Tongue (tissue), 2 donors: ENCODE data around the gene VPS35L. TPM values are rescaled to one million over a fixed set of nuclear protein-coding genes. Genes with fewer than 3 reads are reported as not detected.

Experiments
- DNase-seq: peaks from one replicate; pipeline ENCODE4 v3.0.0-alpha.2; 2015
- total RNA-seq: library from RNA; depleted of rRNA; stranded (reverse); fragments of >200 nt; gene quantifications from one replicate; pipeline ENCODE4 v1.2.3, GENCODE V29; 2014

VPS35L gene, protein sequence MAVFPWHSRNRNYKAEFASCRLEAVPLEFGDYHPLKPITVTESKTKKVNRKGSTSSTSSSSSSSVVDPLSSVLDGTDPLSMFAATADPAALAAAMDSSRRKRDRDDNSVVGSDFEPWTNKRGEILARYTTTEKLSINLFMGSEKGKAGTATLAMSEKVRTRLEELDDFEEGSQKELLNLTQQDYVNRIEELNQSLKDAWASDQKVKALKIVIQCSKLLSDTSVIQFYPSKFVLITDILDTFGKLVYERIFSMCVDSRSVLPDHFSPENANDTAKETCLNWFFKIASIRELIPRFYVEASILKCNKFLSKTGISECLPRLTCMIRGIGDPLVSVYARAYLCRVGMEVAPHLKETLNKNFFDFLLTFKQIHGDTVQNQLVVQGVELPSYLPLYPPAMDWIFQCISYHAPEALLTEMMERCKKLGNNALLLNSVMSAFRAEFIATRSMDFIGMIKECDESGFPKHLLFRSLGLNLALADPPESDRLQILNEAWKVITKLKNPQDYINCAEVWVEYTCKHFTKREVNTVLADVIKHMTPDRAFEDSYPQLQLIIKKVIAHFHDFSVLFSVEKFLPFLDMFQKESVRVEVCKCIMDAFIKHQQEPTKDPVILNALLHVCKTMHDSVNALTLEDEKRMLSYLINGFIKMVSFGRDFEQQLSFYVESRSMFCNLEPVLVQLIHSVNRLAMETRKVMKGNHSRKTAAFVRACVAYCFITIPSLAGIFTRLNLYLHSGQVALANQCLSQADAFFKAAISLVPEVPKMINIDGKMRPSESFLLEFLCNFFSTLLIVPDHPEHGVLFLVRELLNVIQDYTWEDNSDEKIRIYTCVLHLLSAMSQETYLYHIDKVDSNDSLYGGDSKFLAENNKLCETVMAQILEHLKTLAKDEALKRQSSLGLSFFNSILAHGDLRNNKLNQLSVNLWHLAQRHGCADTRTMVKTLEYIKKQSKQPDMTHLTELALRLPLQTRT
- 30.0 TPM for total RNA-seq

DNA sequence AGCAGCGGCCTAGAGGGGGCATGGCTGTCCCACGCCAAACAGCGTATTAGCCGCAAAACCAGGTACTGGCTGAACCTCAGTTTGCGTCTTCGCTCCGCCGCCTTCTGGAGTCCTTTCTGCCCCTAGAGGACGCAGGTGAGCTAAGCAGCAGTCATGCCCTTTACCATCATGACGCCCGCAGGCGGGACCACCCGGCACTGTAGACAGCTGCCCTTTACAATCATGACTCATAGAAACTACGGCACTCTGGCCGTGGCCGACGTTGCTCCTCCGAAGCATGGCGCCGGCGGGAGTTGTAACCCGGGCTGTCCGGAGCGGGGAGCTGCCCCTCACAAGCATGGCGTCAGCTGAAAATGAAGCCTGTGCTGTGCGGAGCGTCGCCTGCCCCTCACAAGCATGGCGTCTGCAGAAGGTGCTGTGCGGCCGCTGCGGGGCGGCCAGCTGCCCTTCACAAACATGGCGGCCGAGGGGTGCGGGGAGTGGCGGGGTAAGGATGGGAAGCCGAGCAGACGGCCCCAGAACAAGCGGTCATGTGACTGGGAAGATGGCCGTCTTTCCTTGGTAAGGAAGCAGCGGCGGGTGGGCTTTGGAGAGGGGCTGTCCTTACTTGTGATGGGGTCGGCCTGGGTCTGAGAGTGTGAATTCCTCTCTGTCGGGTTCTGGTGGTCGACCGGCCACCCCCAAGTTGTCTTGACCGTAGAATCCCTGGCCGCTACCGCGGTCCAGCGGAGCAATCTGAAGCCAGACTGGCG lies at the start of gene VPS35L:
VPS35L (plus strand) TSS at position 518 of the 752 bp plus-strand sequence; CDS start at position 545, 27 bp downstream.
- peak; percentile 99 for DNase-seq

DNA sequence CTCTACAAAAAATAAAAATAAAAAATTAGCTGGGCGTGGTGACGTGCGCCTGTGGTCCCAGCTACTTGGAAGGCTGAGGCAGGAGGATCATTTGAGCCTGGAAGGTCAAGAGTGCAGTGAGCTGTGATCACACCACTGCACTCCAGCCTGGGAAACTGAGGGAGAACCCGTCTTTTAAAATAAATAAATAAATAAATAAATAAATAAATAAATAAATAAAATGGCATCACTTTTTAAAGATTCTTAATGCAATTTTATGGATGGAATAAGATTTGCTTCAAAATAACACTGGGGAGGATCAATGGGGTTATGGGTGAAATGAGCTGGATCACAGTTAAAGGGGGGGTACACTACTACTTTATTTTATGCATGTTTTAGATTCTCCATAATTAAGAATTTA lies 48.5 kb upstream of the VPS35L start:
- no peak for DNase-seq

DNA sequence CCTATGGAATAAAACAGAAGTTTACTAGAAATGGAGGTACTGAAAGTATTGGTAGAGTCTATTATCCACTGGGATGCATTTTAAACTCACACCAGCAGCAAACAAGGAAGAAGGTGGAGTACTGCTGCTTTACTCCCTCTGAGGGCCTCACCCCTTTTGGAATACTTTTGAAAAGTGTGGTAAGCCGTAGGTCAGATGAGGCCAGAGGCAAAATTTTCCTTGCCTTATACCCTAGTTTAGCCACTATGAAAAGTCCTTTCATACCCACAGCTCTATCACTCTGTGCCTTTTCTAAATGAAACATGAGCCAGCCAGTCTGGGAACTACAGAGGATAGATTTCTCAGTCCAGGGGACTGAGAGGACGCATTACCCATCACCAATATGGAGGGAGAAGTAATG lies 47.6 kb upstream of the VPS35L start:
- DNase-seq: no peak

DNA sequence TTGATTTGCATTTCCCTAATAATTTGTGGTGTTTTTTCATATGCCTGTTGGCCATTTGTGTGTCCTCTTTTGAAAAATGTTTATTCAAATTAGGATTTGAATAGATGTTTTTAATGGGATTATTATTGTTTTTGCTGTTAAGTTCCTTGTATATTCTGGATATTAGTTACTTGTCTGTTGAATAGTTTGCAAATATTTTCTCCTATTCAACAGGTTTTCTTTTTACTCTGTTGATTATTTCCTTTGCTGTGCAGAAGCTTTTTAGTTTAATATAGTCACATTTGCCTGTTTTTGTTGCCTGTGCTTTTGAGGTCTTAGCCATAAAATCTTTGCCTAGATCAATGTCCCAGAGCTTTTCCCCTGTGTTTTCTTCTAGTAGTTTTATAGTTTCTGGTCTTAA lies 43.2 kb upstream of the VPS35L start:
- no peak for DNase-seq

DNA sequence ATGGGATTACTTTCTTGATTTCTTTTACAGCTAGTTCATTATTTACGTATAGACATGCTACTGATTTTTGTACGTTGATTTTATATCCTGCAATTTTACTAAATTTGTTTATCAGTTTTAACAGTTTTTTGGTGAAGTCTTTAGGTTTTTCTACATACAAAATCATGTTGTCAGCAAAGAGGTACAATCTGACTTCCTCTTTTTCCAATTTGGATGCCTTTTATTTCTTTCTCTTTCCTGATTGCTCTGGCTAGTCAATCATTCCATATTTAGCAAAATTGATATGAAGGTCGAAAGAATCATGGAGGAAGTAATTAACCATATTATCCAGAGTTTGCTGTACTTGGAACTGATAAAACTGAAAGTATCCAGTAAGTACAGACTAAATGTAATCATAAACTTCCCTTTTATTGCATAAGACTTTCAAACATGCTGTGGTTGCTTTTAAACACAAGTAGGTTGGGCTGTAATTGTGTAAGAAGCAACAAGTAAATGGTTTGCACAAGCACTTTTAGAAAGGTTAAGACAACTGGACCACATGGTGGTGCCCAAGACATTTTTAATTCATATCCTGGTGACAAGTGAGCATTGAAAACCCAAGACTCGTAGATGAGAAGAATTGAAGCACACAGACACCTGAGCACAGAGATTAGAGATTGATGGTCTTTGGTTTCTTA lies 42.0 kb upstream of the VPS35L start:
- DNase-seq: no peak

DNA sequence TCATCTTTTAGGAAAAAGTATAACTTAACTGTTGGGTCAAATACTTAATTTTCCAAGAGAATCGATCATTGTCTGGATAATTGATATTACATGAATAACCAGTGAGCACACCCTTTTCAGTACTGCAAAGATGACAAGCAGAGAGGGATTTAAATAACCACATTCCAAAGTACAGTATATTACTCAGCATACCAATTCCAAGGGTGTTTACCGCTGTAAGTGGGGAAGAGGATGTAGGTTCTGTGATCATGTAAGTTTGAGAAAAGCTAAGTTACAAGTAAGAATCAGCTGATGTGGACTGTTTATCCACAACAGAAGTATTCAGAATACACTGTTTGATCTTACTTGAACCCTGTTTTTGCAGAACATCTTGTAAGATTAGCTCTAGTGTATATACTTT lies 39.7 kb upstream of the VPS35L start:
- DNase-seq: no peak

DNA sequence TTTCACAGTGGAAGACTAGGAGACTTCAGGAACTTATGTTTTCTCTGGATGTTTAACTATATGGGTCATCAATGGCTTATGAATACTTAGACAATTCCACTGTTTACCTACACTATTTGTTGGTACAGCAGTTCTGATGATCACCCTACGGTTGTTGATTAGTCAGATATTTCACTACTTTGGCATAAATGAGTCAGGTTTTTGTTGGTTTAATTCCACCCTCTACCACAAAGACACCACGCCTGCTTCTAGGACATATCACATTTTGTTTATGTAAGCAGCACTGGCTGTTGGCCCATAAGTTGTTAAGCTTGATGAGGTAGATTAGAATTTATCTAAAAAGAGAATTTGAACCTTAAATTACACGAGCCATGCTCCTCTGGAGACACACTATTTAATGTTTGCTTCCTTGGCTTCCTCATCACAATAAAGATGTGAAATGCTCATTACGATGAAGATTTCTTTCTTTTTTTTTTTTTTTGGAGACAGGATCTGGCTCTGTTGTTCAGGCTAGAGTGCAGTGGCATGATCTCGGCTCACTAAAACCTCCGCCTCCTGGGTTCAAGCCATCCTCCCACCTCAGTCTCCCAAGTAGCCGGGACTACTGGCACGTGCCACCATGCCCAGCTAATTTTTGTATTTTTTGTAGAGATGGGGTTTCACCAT lies 37.9 kb upstream of the VPS35L start:
- no peak for DNase-seq

DNA sequence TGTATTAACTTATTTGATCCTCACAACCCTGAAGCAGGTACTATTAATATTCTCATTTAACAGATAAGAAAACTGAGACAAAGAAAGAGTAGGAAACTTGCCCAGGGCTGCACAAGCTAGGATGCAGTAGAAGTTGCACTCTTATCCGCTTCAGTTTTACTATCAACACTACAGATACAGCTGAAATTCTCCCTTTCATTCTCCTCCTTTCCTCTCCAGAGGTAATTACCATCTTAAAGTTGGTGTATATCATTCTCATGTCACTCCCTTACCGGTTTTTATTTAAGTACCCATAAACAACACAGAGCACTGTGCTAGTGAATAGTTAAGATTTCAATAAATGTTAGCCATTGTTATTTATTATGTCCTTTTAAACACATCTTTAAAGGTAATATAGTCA lies 37.1 kb upstream of the VPS35L start:
- DNase-seq: no peak

DNA sequence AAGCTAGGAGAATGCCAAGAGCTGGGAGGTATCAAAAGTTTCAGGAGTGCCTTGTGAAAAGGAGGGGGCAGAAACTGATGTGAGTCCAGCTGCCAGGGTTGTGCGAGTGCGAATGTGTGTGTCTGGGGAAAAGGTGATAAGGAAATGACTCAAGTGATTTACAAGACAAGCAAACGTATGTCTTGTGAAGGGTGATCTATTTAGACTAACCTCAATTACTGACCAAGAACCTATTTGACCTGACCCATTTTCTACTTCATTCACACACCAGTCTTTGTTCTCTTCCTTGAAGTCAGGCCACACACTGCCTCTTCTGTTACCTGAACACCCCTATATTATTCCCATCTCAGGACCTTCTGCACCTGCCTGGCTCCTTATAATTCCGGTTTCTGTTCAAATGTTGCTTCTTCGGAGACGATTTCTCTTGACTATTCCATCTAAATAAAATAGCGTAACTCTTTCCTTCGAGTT lies 34.6 kb upstream of the VPS35L start:
- DNase-seq: peak; percentile 24

DNA sequence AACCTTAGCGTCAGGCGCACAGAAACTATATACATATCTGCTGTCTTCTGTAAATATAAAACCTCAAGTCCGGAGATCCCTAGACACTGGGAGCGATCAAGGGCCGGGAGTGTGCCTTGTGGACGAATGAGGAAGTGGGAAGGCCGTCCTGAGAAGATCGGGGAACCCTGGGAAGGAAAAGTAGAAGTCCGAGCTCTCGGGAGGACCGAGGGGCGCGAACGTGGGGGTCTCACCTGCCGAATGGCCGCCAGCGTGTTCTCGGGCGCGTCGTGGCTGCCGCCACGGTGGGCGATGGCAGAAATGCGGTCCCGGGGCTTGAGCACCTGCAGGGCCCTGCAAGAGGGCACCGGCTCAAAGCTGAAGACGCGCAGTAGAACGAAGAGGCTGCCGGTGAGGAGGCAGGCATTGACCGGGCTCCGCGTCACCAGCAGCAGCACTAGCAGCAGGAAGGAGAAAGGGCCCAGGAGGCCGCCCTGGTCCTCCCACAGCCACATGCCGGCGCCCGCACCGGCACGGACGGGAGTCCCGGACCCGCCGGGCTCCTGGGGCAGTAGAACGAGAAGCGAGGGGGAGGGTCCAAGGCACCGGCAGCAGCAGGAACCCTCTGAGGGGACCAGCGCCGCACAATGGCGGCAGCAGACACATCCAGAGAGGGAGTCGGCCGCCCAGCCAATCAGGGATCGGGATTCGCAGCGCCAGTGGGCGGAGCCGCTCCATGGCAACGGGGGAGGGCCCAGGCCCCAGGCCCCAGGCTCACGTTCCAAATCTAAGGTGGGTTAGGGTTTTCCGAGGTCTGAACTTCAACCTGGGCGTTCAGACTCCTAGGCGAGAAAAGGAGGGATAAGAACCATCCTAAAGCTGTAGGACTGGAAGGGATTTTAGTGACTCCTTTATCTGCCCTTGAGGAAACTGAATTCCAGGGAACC lies 33.8 kb upstream of the VPS35L start, which contains the start of gene GDE1:
GDE1 (minus strand) TSS at position 628 of the 926 bp plus-strand sequence; CDS start at position 494, 134 bp downstream.
- DNase-seq: peak; percentile 97

DNA sequence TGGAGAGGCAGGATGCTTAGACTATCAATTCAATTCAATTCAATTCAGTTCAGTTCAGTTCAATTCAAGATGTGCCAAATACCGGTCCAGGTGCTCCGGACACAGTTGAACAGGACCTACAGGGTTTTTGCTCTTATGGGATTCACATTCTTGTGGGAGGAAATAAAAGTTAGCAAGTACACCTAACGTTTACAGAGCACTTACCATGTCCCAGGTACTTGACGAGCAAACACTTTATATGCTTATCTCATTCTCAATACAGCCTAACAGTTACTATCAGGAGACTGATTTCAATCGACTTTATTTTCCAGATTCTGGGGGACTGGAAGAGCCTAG lies 33.1 kb upstream of the VPS35L start:
- no peak for DNase-seq

DNA sequence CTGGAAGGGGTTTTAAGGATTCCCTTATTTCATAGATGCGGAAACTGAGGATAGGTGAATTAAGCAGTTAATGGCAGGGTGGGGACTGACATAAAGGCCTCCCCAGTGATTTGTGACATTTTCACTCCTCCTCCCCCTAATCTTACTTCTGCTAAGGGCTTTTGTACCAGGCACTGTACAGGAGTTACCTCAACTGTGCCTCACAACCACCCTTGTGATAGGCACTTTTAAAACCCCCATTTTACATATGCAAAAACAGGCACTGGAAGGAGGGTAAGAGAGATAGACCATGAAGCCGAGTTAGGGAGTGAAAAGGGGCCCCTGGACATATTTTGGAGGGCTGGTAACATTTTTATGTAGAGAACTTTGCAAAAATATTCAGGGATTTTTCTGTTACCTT lies 32.7 kb upstream of the VPS35L start:
- no peak for DNase-seq

DNA sequence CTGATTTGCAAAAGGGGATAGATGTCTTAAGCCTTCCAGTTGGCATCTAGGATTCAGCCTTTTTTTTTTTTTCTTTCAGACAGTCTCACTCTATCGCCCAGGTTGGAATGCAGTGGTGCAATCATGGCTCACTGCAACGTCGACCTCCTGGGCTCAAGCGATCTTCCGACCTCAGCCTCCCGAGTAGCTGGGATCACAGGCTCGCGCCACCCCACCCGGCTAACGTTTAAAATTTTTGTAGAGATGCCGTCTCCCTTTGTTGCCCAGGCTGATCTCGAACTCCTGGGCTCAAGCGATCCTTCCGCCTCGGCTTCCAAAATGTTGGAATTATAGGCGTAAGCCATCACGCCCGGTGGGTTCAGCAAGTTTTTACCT lies 32.3 kb upstream of the VPS35L start:
- no peak for DNase-seq

DNA sequence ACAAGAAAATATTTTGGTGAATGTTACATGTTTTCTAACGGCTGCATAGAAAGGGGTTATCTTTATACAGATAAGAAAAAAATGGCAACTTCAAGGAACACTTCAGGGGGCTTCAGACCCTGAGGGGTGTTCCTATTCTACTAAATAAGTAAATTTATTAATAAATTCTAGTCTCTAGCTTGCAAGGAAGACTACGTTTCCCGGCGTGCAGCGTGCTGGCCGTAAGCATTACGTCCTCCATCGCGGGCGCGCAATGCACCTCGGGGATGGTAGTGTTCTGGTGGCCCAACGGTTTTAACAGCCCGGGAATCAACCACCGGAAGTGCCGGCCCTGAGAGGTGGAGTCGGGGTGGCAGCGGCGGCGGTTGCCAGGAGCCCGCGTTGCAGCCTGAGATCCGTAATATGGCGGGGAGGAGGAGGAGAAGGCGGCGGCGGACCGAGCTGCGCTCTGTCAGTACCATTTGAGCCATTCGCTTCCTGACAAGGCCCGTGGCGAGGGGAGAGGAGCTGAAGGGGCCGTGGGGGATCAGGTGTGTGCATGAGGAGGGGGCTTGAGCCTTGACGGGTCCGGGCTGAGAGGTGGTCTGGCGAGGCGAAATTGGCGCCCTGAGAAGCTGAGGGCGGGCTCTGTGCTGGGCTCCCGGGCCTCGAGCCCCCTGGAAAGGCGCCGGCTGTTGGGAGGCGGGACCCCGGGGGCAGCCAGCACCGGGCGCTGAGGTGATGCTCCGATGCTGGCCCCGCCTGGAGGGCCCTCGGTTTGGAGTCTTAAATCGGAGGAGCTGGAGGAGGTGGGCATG lies 31.7 kb upstream of the VPS35L start, which contains the start of gene CCP110:
CCP110 (plus strand) TSS at position 384 of the 797 bp plus-strand sequence. CDS start 3,940 bp downstream, outside the sequence.
- DNase-seq: peak; percentile 99

DNA sequence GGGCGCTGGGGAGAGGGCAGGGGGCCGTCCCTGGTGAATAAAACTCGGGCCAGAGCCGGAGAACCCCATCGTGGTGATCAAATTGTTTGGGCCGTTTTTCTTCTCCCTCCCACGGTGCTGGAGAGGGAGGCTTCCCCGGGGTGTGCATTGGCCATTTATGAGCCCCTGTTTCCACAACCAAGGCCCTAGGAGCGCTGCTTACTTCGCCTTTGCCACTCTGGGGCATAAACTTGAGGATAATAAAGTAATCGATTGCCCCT lies 31.2 kb upstream of the VPS35L start:
- no peak for DNase-seq

DNA sequence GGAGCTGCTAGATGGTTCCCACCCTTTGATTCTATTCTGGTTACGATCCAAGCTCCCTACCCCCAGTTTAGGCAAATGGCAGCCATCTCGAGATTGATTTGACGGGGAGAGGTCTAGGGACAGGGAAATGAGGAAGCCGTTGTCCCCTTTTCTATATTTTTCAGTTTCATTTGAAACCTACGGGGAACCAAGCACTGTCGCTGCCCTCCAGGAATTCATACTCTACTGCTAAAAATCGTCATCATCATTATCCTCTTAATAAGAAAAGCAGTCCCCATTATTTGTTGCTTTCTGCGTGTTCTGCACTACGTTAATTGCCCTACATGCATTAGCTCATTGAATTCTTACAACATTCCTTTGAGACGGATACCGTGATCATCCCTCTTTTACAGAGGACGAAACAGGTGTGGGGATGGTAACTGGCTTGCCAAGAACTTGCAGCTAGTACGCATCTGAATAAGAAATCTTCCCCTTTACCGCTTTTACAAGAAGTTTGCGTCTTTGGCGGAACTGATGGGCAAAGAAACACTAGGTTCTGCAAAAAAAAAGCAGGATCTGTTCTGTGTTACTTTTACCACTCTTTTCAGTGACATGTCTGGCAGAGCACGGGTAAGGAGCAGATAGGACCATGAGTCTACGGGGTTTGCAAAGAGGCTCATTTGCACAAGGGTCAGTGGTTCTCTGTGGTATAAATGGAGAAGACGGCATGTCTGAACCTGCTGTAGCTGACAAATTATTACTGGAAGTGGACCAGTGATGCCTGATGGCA lies 30.7 kb upstream of the VPS35L start:
- DNase-seq: peak; percentile 45

DNA sequence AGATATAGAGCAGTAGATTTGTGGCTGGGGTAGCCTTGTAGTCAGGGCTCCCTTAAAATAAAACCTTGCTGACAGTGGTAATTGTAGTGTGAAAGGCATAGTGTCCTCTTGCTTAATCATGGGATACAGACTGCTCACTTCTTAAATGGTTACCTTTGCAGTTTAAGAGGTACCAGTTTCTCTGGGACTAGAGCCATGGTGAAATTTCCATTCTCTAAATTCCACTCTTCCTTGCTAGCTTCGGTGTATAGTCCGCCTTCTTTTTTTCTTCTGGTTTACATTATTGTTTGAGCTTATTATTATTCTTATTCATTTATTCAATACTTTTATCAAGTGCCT lies 30.1 kb upstream of the VPS35L start:
- DNase-seq: no peak

DNA sequence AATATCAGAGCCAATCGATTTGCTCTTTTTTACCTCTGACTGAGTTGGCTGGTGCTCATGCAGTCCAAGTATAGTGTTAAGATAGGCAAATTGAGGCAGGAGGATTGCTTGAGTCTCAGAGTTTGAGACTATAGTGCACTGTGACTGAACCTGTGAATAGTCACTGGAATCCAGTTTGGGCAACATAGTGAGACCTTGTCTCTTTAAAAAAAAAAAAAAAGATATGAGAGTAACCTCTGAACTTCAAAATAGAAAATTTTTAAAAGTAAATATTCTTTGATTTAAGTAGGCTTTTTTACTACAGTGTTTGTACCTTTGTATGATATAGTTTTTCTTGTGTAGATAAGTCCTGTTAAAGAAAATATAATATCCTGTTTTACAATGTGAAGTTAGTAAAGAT lies 28.3 kb upstream of the VPS35L start:
- no peak for DNase-seq

DNA sequence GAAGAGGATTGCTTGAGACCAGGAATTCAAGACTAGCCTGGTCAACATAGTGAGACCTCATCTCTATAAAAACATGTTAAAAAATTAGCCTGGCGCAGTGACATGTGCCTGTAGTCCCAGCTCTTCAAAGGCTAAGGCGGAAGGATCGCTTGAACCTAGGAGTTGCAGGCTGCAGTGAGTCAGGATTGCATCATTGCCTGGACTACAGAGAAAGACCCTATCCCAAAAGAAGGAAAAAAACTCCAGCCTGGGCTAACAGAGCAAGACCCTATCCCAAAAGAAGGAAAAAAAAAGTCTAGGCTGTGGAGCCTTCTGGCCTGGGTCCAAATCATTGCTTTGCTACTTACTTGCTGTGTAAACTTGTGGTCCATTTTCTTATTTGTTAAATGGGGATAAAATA lies 26.8 kb upstream of the VPS35L start:
- DNase-seq: no peak
